ENCODE data around the gene WDR73.
A peak's percentile ranks its signal among the peaks of the same experiment; 100 is the strongest.

WDR73 gene

GRCh38 chr15:84601555-84601838 is 52.6 kb downstream of the WDR73 start:
- TF ChIP-seq POLR2AphosphoS5 (IDR thresholded peaks at IDR 0.05; ENCODE audit: low read depth, low read length) (no peak), REST (IDR thresholded peaks at IDR 0.05; ENCODE audit: insufficient read depth in 1 of 2, low read depth in 2 of 2, low read length in 2 of 2) (no peak), TAF1 (IDR thresholded peaks at IDR 0.05; ENCODE audit: borderline replicate concordance, insufficient read depth, low read length) (no peak), SIN3A (IDR thresholded peaks at IDR 0.05; ENCODE audit: borderline replicate concordance, insufficient read depth, low read length) (no peak), FOXP2 (optimal IDR thresholded peaks at IDR 0.05; ENCODE audit: borderline replicate concordance, extremely low read depth, extremely low read length, insufficient read depth) (no peak)

- TF ChIP-seq TAF1 (IDR thresholded peaks at IDR 0.05; ENCODE audit: borderline replicate concordance, insufficient read depth, low read length) (no peak), POLR2AphosphoS5 (IDR thresholded peaks at IDR 0.05; ENCODE audit: low read depth, low read length) (peak; percentile 56; the same call in 1 of the 2 replicates), SIN3A (IDR thresholded peaks at IDR 0.05; ENCODE audit: borderline replicate concordance, insufficient read depth, low read length) (peak; percentile 75; the same call in 1 of the 2 replicates)
Measured at GRCh38 chr15:84600687-84601554, 53.2 kb downstream of the WDR73 start, which contains the start of gene ZSCAN2. Gene ZSCAN2 (plus strand): TSS chr15:84601009. CDS start chr15:84603928, 2,919 bp downstream.

- TF ChIP-seq TAF1 (IDR thresholded peaks at IDR 0.05; ENCODE audit: borderline replicate concordance, insufficient read depth, low read length) (no peak), REST (IDR thresholded peaks at IDR 0.05; ENCODE audit: insufficient read depth in 1 of 2, low read depth in 2 of 2, low read length in 2 of 2) (no peak), SIN3A (IDR thresholded peaks at IDR 0.05; ENCODE audit: borderline replicate concordance, insufficient read depth, low read length) (peak; percentile 99), POLR2AphosphoS5 (IDR thresholded peaks at IDR 0.05; ENCODE audit: low read depth, low read length) (no peak)
Measured at GRCh38 chr15:84600331-84600686, 53.8 kb downstream of the WDR73 start.

GRCh38 chr15:84599906-84600305 is 54.2 kb downstream of the WDR73 start:
- TF ChIP-seq POLR2AphosphoS5 (IDR thresholded peaks at IDR 0.05; ENCODE audit: low read depth, low read length): no peak
- TF ChIP-seq SIN3A (IDR thresholded peaks at IDR 0.05; ENCODE audit: borderline replicate concordance, insufficient read depth, low read length): no peak
- no peak for TF ChIP-seq FOXP2 (optimal IDR thresholded peaks at IDR 0.05; ENCODE audit: borderline replicate concordance, extremely low read depth, extremely low read length, insufficient read depth)
- no peak for TF ChIP-seq TAF1 (IDR thresholded peaks at IDR 0.05; ENCODE audit: borderline replicate concordance, insufficient read depth, low read length)
- no peak for TF ChIP-seq REST (IDR thresholded peaks at IDR 0.05; ENCODE audit: insufficient read depth in 1 of 2, low read depth in 2 of 2, low read length in 2 of 2)

- TF ChIP-seq TAF1 (IDR thresholded peaks at IDR 0.05; ENCODE audit: borderline replicate concordance, insufficient read depth, low read length): no peak
- TF ChIP-seq POLR2AphosphoS5 (IDR thresholded peaks at IDR 0.05; ENCODE audit: low read depth, low read length): no peak
- TF ChIP-seq SIN3A (IDR thresholded peaks at IDR 0.05; ENCODE audit: borderline replicate concordance, insufficient read depth, low read length): no peak
- no peak for TF ChIP-seq REST (IDR thresholded peaks at IDR 0.05; ENCODE audit: insufficient read depth in 1 of 2, low read depth in 2 of 2, low read length in 2 of 2)
- TF ChIP-seq FOXP2 (optimal IDR thresholded peaks at IDR 0.05; ENCODE audit: borderline replicate concordance, extremely low read depth, extremely low read length, insufficient read depth): no peak
Measured at GRCh38 chr15:84598993-84599392, 55.1 kb downstream of the WDR73 start.
